HL-60 (cell line): ENCODE measurements around the gene MED13L.

ENCODE experiments used
- DNase-seq, 2 experiments: peaks; one replicate each; pipeline ENCODE4 v3.0.0-alpha.2; 2010 to 2020; ENCODE audit warnings: low read depth in 1 of 2, low spot score in 1 of 2
- H3K27ac ChIP-seq: fragments of 250-450 bp; sonication (Bioruptor Pico); replicated peaks from 2 replicates; pipeline ENCODE4 v1.5.1; 2020; ENCODE audit warnings: mild to moderate bottlenecking, moderate library complexity
- H3K27me3 ChIP-seq: fragments of 250-450 bp; sonication (Bioruptor Pico); 2 replicates; pipeline ENCODE4 v1.5.1; 2021; ENCODE audit warnings: mild to moderate bottlenecking, moderate library complexity; ENCODE audit not compliant: insufficient read depth, poor library complexity, severe bottlenecking
- H3K4me3 ChIP-seq: replicated peaks from 2 replicates; pipeline ENCODE4 v1.5.1; 2011; ENCODE audit warnings: mild to moderate bottlenecking, control low read depth, low read length; ENCODE audit not compliant: insufficient read depth
- CTCF ChIP-seq: IDR thresholded peaks from one replicate; pipeline ENCODE4 v1.5.1; 2011; ENCODE audit warnings: low read length, control low read depth, inconsistent platforms; ENCODE audit not compliant: insufficient read depth
- GABPA ChIP-seq: IDR thresholded peaks from 2 replicates; pipeline ENCODE4 v1.6.1; 2012; ENCODE audit warnings: low read depth
- POLR2AphosphoS5 ChIP-seq: IDR thresholded peaks from 2 replicates; pipeline ENCODE4 v1.6.1; 2012; ENCODE audit warnings: low read depth
- REST ChIP-seq: IDR thresholded peaks from 2 replicates; pipeline ENCODE4 v1.6.1; 2012; ENCODE audit warnings: low read depth; ENCODE audit not compliant: insufficient replicate concordance
- SPI1 ChIP-seq: IDR thresholded peaks from 2 replicates; pipeline ENCODE4 v1.6.1; 2012; ENCODE audit warnings: low read depth, mild to moderate bottlenecking, borderline replicate concordance

MED13L gene

GRCh38 chr12:116153113-116153512, 124.4 kb downstream of the MED13L start:
- H3K27me3 ChIP-seq = no peaks in the 10 kb centered on the region
- no peak for TF ChIP-seq POLR2AphosphoS5
- TF ChIP-seq SPI1 = no peak
- TF ChIP-seq REST = no peak
- no peak for TF ChIP-seq GABPA
- TF ChIP-seq CTCF = no peak
- peak in 1 of 2 experiments; percentile 25 for DNase-seq
- no peak overlapping the region for H3K27ac ChIP-seq
- no peak overlapping the region for H3K4me3 ChIP-seq

- H3K27me3 ChIP-seq = no peaks in the 10 kb centered on the region
- no peak overlapping the region for H3K4me3 ChIP-seq
- no peak for TF ChIP-seq SPI1
- no peak for TF ChIP-seq GABPA
- TF ChIP-seq CTCF = no peak
- TF ChIP-seq REST = no peak
- TF ChIP-seq POLR2AphosphoS5 = no peak
- DNase-seq = no peak
- no peak overlapping the region for H3K27ac ChIP-seq
These were observed 125.2 kb downstream of the MED13L start for GRCh38 chr12:116152268-116152667.

GRCh38 chr12:116150452-116150851, 127.0 kb downstream of the MED13L start:
- Histone ChIP-seq H3K27ac (no peak overlapping the region), H3K27me3 (no peaks in the 10 kb centered on the region), H3K4me3 (no peak overlapping the region)
- TF ChIP-seq GABPA (no peak), REST (no peak), CTCF (no peak), SPI1 (no peak), POLR2AphosphoS5 (no peak)
- DNase-seq = no peak
